GM18951 (cell line): ENCODE results near the gene LUZP1.

Experiments used
- POLR2A ChIP-seq: IDR thresholded peaks from 4 replicates; pipeline ENCODE4 v1.6.1; 2011; ENCODE audit warnings: mild to moderate bottlenecking; ENCODE audit not compliant: insufficient read length, insufficient read depth; ENCODE audit errors: extremely low read depth
- in situ Hi-C: fragments of 300-500 bp; cut with MboI; formaldehyde crosslinking; loops from one replicate; pipeline ENCODE4 v1.12.0; 2022; ENCODE audit warnings: low sequenced_read_pairs, mixed read lengths, inconsistent platforms; ENCODE audit not compliant: unreplicated experiment

Gene LUZP1

DNA sequence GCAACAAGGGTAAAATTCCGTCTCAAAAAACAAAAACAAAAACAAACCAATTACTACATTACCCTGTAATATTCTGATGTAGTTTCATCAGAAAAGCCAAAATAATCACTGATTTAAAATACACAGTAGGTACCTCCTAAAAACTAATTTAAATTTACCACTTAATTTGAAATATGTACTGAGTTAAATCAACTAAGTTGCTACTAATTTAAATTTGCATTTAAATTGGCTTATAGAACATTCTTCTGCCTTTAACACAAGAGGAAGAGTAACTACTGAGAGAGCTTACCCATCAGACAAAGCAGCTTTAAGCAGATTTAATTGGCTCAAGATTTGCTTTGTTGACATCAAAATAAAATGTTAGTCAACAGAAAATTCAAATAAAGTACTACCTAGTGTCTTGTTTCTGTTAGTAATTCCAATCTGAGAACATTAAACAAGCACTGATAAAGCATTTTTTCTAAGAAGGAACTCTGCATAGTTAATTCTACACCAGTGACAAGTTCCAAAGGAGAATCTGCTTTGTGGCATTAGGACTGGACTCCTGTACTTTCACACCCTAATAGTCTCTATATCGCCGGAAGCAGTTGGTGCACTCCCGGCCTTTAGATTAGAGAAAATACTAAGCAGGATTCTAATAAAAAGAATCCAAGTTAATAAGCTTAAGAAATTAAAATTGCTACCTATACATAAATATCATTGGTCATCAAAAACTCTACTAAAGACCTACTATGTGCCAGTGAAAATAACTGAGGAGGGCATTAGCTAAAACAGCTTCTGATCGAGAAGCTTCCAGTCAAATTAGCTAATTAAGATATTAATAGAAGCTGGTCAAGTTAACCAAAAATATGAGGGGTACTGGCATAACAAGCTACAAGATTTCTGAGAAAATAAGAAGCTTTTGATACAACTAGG lies 8.4 kb downstream of the LUZP1 start:
- no peak for TF ChIP-seq POLR2A
- in situ Hi-C loops: no loop called here

DNA sequence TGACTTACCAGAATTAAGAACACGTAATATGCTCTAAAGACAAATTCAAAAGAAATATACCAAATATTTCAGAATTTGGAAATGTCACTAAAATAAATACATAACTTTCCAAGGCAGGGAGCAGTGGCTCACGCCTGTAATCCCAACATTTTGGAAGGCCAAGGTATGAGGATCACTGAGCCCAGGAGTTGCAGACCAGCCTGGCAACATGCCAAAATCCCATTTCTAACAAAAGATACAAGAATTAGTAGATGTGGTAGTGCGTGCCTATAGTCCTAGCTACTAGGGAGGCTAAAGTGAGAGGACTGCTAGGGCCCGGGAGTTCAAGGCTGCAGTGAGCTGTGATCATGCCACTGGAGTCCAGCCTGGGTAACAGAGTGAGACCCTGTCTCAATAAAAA lies 11.7 kb downstream of the LUZP1 start:
- TF ChIP-seq POLR2A: no peak
- in situ Hi-C loops: no loop called here

DNA sequence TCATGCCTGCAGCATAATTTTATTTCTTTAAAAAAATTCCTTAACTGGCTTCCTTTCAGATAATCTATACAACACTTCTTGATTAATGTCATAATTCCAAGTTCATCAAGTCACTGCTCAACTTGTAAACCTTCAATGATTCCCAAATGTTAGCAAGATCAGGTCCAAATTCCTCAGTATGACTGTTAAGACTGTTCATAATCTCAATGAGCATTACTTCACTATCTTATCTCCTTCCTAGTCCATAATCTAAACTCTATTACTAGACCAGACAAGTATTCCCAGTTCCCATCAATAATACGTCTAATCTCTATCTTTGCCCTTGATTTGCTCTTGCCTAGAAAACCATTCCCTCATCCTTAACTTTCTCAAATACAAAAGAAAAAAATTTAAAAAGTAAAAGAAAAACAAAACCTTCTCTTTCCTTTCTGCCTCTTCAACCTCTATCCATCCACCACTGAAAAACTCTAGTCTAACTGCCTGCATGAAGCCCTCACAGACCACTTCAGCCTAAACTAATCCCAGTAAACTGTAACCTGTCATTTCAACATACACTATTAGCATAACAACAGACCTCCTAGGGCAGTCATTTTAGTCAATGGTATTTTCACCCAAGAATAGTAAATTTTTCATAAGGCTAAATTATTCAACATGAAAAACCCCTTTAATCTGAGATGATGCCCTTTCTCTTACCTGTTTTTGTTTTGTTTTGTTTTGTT lies 15.5 kb downstream of the LUZP1 start:
- in situ Hi-C loops: no loop called here
- TF ChIP-seq POLR2A: no peak

DNA sequence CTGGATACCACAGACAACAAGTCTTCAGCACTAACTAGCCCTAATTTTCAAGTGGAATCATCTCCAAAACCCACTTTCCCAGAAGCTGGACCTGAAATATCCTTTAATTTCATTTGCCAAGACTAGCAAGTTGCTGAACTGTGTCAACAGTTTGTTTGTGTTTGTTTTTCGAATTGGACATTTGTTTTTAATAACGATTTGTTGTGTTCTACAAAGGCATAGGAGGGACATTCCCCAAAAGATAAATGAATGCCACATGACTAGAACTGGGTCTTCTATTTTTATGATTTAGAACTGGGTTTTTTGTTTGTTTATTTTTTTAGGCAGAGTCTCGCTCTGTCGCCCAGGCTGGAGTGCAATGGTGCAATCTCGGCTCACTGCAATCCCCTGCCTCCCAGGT lies 17.9 kb downstream of the LUZP1 start:
- no peak for TF ChIP-seq POLR2A
- in situ Hi-C loops: no loop called here

DNA sequence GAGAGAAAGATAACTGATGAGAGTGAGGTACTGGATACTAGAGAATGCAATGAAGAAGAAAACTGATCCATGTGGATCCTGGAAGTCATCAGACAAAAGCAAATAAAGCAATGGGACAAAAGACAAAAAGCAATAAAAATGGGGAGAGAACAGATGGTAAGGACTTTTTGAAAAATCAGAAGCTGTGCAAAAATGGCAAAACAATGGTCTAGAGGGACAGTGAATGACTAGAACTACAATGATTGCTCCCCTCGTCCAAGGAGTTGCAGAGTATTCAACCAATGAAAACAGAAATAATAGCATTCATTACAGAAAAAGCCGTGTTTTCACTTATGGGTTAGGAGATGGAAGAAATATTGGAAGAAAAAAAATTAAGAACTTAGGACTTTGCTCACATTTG lies 18.5 kb downstream of the LUZP1 start:
- in situ Hi-C loops: no loop called here
- TF ChIP-seq POLR2A: no peak

DNA sequence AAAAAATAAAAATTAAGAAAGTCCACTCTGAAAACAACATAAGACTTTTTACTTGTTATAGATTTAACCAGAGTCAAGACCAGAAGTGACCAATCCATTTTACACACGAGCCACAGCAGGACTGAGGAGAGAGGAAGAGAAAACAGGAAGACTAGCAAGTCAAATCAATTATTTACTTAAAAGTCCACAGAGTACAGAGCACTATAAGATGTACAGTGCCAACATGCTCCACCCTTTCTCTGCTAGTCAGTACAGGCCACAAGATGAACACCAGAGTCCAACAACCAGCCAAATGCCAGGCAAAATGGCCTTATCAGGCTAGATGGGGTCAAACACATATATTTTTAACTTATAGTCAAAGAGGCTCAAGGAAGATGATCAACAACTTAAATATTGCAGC lies 19.5 kb downstream of the LUZP1 start:
- in situ Hi-C loops: no loop called here
- TF ChIP-seq POLR2A: no peak

DNA sequence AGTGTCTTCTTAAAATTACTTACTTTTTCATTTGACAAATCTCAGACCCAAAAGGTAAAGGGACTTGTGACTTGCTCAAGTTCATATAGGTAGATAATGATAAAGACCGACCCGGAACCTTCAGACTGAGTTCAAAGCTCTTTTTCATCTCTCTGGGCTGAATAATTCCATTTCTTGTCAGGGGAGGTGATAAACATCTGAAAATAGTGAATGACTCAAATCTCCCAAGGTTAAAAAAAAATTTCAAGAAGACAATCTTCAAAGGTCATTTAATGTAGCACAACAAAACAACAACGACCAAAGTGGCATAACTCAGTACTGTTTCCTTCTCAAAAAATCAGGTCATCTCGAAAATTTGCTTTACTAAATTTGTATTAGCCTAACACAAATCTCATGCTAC lies 20.6 kb downstream of the LUZP1 start:
- in situ Hi-C loops: no loop called here
- TF ChIP-seq POLR2A: no peak

DNA sequence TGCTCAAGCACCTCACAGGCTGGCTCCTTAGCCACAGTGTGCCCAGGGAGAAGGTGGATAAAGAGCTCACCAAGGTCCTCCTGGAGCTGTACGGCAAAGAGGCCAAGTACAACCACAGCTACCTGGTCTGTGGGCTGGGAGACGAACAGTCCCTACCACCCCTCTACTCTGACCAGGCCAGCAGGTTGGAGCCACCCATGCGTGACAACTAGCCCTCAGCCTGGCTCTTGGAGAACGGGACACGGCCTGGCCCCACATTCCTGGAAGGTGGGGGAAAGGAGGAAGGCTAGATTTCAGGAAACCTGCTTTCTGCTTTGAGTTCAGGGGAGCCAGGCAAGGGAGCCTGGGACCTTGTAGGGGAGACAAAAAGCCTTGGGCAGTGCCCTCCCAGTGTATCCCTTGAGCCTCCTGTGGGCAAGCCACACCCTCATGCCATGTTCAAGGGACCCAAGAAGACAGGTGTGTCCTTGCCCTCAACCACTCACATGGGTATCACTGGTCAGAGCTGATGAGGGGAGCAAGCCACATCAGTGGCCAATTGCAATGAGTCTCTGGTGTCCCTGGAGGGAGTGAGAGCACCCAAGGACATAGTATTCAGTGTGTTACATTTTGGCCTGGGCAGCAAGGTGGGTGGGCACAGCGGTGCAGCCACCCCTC lies 27.6 kb downstream of the LUZP1 start:
- TF ChIP-seq POLR2A: no peak
- in situ Hi-C loops: no loop called here

DNA sequence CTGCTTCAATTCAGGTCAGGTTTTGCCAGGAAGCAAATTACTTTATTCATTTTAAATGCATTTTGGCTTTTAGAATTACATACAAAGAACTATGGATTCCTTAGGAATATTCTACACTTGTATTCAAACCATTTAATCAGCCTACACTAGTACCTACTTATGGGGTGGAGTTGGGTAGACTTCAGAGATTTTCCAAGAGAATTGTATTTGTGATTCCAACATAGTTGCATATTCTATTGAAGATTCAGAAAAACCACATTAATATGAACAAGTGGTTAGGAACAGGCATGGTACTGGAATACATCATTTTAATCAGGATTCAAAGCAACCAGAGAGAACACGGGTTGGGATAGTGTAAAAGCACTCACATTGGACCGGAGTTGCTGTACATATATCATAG lies 33.4 kb downstream of the LUZP1 start:
- TF ChIP-seq POLR2A: no peak
- in situ Hi-C loops: no loop called here

DNA sequence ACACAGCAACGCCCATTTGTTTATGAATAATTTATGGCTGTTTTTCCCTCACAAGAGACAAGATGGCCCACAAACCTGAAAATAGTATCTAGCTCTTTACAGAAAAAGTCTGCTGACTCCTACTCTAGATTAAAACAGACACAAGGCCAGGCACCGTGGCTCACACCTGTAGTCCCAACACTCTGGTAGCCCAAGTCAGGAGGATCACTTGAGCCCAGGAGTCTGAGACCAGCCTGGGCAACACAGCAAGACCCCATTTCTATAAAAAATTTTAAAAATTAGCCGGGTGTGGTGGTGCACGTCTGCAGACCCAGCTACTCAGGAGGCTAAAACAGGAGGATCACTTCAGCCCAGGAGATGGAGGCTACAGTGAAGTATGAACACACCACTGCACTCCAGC lies 34.6 kb downstream of the LUZP1 start:
- TF ChIP-seq POLR2A: no peak
- in situ Hi-C loops: no loop called here

DNA sequence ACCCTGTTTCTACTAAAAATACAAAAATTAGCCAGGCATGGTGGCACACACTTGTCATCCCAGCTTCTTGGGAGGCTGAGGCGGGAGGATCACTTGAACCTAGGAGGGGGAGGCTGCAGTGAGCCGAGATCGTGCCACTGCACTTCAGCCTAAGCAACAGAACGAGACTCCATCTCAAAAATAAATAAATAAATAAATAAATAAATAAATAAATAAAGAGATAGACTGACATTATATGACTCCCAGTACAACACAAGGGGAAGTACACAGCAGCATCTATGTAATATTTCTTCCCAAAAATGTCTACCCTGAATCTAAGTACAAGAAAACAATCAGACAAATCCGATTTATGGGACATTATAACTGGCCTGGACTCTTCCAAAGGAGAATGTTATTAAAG lies 35.1 kb downstream of the LUZP1 start:
- in situ Hi-C loops: no loop called here
- no peak for TF ChIP-seq POLR2A

DNA sequence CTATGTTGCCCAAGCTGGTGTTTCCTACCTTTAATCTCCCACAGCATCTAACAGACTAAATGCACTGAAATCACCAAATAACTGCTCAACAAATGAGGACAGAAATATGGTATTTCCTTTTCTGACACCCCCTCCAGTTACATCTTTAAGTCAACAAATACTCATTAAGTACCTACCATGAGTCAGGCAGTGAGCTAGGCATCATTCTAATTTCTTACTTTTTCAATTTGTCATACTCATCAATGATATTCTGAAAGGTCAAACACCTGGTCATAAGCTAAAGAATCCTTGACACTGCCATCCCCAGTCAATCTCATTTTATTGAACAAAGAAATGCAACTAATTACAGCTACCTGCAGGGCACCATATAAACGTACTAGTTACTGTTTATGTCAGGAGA lies 36.6 kb downstream of the LUZP1 start:
- in situ Hi-C loops: no loop called here
- no peak for TF ChIP-seq POLR2A

DNA sequence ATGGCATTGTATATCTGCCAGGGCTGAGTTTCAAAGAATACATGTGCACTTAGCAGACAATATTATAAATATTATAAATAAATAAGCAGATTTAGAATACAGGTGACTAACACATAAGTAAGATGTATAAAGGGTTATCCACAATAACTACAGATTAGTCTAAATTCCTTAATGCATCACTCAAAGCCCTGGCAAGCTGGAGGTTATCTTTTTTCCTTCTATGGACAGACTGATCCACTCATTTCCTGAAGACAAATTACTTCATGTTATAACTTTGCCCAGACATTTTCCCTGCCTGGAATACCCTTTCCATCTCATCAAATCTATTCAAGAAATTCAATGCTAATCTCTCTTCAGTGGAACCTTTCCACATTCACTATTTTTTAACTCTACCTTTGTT lies 38.8 kb downstream of the LUZP1 start:
- in situ Hi-C loops: no loop called here
- TF ChIP-seq POLR2A: no peak

DNA sequence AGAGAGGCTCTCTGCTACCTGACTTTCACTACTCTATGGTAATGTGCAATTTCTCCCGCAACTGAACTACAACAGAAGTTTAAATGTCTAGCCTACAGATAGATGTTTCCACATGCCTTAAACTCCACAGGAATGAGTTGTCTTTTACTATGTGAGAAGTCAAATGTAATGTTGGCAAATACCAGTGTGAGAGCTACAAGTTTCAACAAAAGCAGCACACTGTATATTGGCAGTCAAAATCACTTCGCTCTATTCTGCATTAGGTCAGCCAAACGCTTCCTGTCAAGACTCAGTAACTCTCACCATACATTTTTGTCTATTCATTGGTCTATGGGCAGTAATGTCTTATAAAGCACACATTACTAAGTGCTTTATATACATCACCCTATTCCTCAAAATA lies 41.9 kb downstream of the LUZP1 start:
- in situ Hi-C loops: no loop called here

DNA sequence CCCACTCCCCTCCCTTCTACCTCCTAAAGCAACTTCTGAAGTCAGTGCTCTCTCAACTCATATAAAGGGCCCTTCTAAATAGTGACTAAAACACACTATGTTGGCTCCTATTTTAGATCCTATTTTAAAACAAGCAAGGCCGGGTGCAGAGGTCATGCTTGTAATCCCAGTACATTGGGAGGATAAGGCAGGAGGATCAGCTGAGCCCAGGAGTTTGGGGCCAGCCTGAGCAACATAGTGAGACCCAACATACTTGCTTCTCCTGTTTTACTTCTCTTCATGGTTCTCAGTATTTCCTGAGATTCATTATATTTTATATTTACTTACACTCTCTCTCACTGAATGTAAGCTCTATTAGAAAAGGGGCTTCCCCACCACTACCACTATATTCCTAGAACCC lies 42.5 kb downstream of the LUZP1 start:
- no peak for TF ChIP-seq POLR2A
- in situ Hi-C loops: no loop called here

More for the DNA sequence above, 41.9 kb downstream of the LUZP1 start:
- no peak for TF ChIP-seq POLR2A
